ENCODE measurements around the gene MLEC.

MLEC gene

DNA sequence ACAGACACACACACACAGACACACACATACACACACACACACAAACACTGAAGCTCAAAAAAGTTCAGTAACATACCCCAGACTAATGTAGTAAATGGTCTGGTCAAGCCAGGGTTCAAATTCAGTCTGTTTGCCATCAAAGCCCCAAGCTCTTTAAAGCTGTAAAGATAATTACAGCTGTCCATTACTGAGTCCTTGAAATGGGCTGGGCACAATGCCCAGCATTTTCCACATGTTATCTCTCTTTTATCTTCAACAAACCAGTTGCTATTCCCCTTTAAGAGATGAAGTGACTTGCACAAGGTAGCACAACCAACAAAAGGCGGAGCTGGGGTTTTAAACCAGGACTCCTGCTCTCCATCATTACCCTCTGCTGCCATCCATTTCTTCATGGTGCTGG is 15.7 kb downstream of the MLEC start:
- ATAC-seq (ENCODE audit: low read depth), result no peak
- TF ChIP-seq, protein P1, sequence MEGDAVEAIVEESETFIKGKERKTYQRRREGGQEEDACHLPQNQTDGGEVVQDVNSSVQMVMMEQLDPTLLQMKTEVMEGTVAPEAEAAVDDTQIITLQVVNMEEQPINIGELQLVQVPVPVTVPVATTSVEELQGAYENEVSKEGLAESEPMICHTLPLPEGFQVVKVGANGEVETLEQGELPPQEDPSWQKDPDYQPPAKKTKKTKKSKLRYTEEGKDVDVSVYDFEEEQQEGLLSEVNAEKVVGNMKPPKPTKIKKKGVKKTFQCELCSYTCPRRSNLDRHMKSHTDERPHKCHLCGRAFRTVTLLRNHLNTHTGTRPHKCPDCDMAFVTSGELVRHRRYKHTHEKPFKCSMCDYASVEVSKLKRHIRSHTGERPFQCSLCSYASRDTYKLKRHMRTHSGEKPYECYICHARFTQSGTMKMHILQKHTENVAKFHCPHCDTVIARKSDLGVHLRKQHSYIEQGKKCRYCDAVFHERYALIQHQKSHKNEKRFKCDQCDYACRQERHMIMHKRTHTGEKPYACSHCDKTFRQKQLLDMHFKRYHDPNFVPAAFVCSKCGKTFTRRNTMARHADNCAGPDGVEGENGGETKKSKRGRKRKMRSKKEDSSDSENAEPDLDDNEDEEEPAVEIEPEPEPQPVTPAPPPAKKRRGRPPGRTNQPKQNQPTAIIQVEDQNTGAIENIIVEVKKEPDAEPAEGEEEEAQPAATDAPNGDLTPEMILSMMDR (IDR thresholded peaks at IDR 0.05; ENCODE audit: poor library complexity, severe bottlenecking), result no peak
- peaks cover 51% of the 10 kb centered on the region for H3K36me3 ChIP-seq (ENCODE audit: low read depth)

DNA sequence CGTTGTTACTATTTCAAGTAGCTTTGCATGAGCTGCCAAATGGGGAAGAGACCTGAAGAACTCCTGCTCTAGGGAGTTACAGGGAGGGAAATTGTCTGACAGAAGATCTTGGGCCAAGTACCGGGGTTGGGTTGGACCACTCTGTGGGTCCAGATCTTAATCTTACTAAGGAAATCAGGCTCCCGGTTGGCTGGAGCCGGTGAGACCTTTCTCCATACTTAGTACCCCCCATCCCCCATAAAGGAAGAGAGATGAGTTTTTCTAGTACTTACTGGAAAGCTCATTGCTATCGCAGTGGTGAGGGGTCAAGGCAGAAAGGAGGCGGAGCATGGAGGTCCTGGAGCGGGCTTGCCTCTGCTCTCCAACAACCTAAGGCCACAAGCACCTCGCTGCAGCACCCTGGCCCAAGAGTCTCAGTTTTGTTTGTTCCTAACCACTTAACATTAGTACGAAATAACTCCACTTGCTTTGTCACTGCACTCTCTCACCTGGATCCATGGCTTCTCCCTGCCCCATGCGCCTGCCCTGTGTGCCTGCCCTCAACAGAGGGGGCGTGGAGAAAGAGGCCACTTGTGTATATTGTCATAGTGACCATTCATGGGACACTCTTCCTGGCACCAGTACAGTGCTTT is 16.5 kb downstream of the MLEC start:
- Histone ChIP-seq H3K4me3 (ENCODE audit: severe bottlenecking) (no peak overlapping the region), H3K27me3 (ENCODE audit: insufficient read depth, poor library complexity, severe bottlenecking) (no peaks in the 10 kb centered on the region), H3K27ac (ENCODE audit: poor library complexity, severe bottlenecking) (no peak overlapping the region), H3K9me3 (ENCODE audit: severe bottlenecking) (no peaks in the 10 kb centered on the region), H3K4me1 (ENCODE audit: insufficient read depth, poor library complexity, severe bottlenecking) (no peaks in the 10 kb centered on the region), H3K36me3 (ENCODE audit: low read depth) (peaks cover 43% of the 10 kb centered on the region)
- no peak for ATAC-seq (ENCODE audit: low read depth)
- DNase-seq (ENCODE audit: low spot score), result no peak
- TF ChIP-seq, protein P1 (IDR thresholded peaks at IDR 0.05; ENCODE audit: poor library complexity, severe bottlenecking), result no peak

More for the DNA sequence above, 15.7 kb downstream of the MLEC start:
- no peak overlapping the region for H3K27ac ChIP-seq (ENCODE audit: poor library complexity, severe bottlenecking)
- DNase-seq (ENCODE audit: low spot score), result no peak
- H3K27me3 ChIP-seq (ENCODE audit: insufficient read depth, poor library complexity, severe bottlenecking), result no peaks in the 10 kb centered on the region
- no peaks in the 10 kb centered on the region for H3K4me1 ChIP-seq (ENCODE audit: insufficient read depth, poor library complexity, severe bottlenecking)
- H3K9me3 ChIP-seq (ENCODE audit: severe bottlenecking), result no peaks in the 10 kb centered on the region
- H3K4me3 ChIP-seq (ENCODE audit: severe bottlenecking), result no peak overlapping the region

DNA sequence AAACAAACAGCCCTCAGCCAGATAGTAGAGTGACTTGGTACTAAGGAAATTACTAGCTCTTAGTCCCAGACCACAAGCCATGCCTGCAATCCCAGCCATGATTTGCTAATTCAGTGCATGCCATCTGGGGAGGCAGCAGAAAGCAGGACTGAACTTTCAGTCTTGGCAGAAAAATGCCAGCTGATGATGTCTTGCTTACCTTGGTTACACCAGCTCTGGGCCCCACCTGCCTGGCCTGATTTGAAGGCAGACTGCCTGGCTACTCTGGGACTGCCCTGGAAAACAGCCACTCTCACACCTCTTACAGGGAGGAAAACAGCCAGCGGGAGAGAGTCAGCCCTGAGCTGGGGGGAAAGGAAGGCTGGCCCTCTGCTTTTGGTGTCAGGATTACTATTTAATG is 18.7 kb downstream of the MLEC start:
- peaks cover 21% of the 10 kb centered on the region for H3K36me3 ChIP-seq (ENCODE audit: low read depth)
- H3K9me3 ChIP-seq (ENCODE audit: severe bottlenecking), result no peaks in the 10 kb centered on the region
- H3K4me3 ChIP-seq (ENCODE audit: severe bottlenecking), result no peak overlapping the region
- DNase-seq (ENCODE audit: low spot score), result no peak
- TF ChIP-seq, protein P1 (IDR thresholded peaks at IDR 0.05; ENCODE audit: poor library complexity, severe bottlenecking), result no peak
- no peak overlapping the region for H3K27ac ChIP-seq (ENCODE audit: poor library complexity, severe bottlenecking)
- no peak for ATAC-seq (ENCODE audit: low read depth)
- H3K4me1 ChIP-seq (ENCODE audit: insufficient read depth, poor library complexity, severe bottlenecking), result no peaks in the 10 kb centered on the region
- H3K27me3 ChIP-seq (ENCODE audit: insufficient read depth, poor library complexity, severe bottlenecking), result no peaks in the 10 kb centered on the region

DNA sequence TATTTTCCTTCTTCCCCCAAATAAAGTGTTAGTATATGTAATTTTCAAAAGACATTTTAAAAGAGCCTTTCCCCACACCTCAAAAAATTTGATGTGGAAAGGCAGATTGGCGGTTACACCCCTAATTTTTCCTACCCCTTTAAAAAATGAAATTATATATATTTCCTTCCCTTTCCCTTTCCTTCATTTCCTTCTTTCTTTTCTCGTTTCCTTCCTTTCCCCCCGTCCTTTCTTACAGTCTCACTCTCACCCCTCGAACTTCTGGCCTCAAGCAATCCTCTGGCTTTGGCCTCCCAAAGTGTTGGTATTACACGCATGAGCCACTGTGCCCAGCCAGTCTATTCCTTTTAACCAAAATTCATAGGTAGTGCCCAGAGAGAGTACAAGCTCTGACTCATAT is 19.1 kb downstream of the MLEC start:
- no peaks in the 10 kb centered on the region for H3K4me1 ChIP-seq (ENCODE audit: insufficient read depth, poor library complexity, severe bottlenecking)
- no peaks in the 10 kb centered on the region for H3K9me3 ChIP-seq (ENCODE audit: severe bottlenecking)
- no peak overlapping the region for H3K27ac ChIP-seq (ENCODE audit: poor library complexity, severe bottlenecking)
- ATAC-seq (ENCODE audit: low read depth) (no peak), DNase-seq (ENCODE audit: low spot score) (no peak)
- H3K36me3 ChIP-seq (ENCODE audit: low read depth), result peaks cover 17% of the 10 kb centered on the region
- TF ChIP-seq, protein P1 (IDR thresholded peaks at IDR 0.05; ENCODE audit: poor library complexity, severe bottlenecking), result no peak
- no peaks in the 10 kb centered on the region for H3K27me3 ChIP-seq (ENCODE audit: insufficient read depth, poor library complexity, severe bottlenecking)
- H3K4me3 ChIP-seq (ENCODE audit: severe bottlenecking), result no peak overlapping the region

DNA sequence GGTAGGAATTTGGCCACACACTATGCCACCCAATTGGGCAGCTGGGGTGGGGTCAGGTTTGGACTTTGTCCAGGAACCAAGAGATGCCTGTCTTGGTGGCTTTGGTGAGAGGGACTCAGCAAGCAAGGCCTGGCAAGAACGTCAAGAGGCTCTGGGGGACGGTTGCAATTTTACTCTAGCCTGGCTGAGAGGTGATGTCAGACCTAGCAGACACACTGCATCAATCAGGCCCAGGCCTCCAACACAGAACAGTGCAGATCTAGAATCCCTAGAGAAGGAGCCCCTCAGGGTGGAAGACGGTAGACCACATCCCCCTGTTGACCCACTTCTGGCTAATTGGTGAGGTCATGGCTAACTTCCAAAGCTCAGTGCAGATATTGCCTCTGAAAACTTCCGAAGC is 21.7 kb downstream of the MLEC start:
- no peak overlapping the region for H3K4me3 ChIP-seq (ENCODE audit: severe bottlenecking)
- H3K9me3 ChIP-seq (ENCODE audit: severe bottlenecking), result no peaks in the 10 kb centered on the region
- H3K27me3 ChIP-seq (ENCODE audit: insufficient read depth, poor library complexity, severe bottlenecking), result no peaks in the 10 kb centered on the region
- H3K27ac ChIP-seq (ENCODE audit: poor library complexity, severe bottlenecking), result no peak overlapping the region
- TF ChIP-seq, protein P1 (IDR thresholded peaks at IDR 0.05; ENCODE audit: poor library complexity, severe bottlenecking), result no peak
- DNase-seq (ENCODE audit: low spot score), result no peak
- H3K4me1 ChIP-seq (ENCODE audit: insufficient read depth, poor library complexity, severe bottlenecking), result no peaks in the 10 kb centered on the region
- peaks cover 21% of the 10 kb centered on the region for H3K36me3 ChIP-seq (ENCODE audit: low read depth)
- ATAC-seq (ENCODE audit: low read depth), result no peak
